ENCODE data around the gene GOLT1A. TPM values are rescaled to one million over a fixed set of nuclear protein-coding genes. Genes with fewer than 3 reads are reported as not detected.

GOLT1A gene
- total and polyA plus RNA-seq, 4 donors: 14.1 to 103 (median 52.7) TPM

DNA sequence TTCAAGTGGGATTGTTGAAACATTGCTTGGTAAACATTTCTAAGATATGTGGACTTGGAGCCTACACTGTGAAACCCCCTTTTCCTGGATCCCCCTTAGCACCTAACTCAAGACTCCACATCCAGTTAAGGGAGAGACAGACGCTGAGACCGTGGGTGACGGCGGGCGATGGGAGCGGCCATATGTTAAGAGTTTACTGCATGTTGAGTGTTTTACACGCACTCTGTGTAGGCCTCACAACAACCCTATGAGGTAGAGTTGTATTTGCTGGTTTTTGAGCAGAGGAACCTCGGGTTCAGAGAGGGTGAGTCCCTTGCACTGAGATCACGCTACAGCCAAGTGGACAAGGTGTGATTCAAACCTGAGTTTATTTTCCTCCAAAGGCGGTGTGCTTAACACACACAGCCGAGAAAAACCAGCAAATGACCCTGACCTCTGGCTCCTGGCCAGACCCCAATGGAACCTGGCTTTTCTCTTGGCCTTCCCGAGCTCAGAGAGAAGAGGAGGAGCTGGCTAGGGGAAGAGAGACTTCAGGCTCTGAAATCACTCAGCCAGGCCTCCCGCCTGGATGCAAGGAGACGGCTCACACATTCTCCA, 46.9 kb upstream of the GOLT1A start:
- 71% methylated on average over 14 of the region's 14 CpGs for WGBS
- no peaks in the 10 kb centered on the region for H3K9me3 ChIP-seq (ENCODE audit: control insufficient read depth in 4 of 4, low read length in 3 of 4)
- H3K4me1 ChIP-seq (ENCODE audit: control insufficient read depth in 4 of 4, insufficient read depth in 4 of 4, low read length in 3 of 4): peaks cover 18 to 72% (median 62%) of the 10 kb centered on the region in 4 donors
- no peak overlapping the region for H3K4me3 ChIP-seq (ENCODE audit: low read depth in 1 of 3, low read length in 3 of 3)
- H3K27me3 ChIP-seq (ENCODE audit: control insufficient read depth in 4 of 4, insufficient read depth in 4 of 4, low read length in 3 of 4): no peaks in the 10 kb centered on the region
- TF ChIP-seq JUND (IDR thresholded peaks at IDR 0.05) (peak in 1 of 2 donors; percentile 21), TAF1 (conservative IDR thresholded peaks at IDR 0.05) (no peak), FOXA1 (IDR thresholded peaks at IDR 0.05) (peak; percentile 15), HNF4G (IDR thresholded peaks at IDR 0.05) (peak; percentile 52), FOXA2 (IDR thresholded peaks at IDR 0.05) (peak; percentile 21), NR2F2 (IDR thresholded peaks at IDR 0.05) (peak; percentile 84), RXRA (IDR thresholded peaks at IDR 0.05) (peak; percentile 91), SP1 (IDR thresholded peaks at IDR 0.05) (peak; percentile 66), GABPA (IDR thresholded peaks at IDR 0.05 in 1 of 2, conservative IDR thresholded peaks at IDR 0.05 in 1 of 2) (no peak), RAD21 (IDR thresholded peaks at IDR 0.05) (peak; percentile 30 to 57), YY1 (IDR thresholded peaks at IDR 0.05) (peak; percentile 40), EGR1 (IDR thresholded peaks at IDR 0.05; ENCODE audit: low read depth in 2 of 2) (peak in 1 of 2 donors; percentile 48), HNF4A (conservative IDR thresholded peaks at IDR 0.05) (peak; percentile 67 to 72)
- TF ChIP-seq, protein P1, sequence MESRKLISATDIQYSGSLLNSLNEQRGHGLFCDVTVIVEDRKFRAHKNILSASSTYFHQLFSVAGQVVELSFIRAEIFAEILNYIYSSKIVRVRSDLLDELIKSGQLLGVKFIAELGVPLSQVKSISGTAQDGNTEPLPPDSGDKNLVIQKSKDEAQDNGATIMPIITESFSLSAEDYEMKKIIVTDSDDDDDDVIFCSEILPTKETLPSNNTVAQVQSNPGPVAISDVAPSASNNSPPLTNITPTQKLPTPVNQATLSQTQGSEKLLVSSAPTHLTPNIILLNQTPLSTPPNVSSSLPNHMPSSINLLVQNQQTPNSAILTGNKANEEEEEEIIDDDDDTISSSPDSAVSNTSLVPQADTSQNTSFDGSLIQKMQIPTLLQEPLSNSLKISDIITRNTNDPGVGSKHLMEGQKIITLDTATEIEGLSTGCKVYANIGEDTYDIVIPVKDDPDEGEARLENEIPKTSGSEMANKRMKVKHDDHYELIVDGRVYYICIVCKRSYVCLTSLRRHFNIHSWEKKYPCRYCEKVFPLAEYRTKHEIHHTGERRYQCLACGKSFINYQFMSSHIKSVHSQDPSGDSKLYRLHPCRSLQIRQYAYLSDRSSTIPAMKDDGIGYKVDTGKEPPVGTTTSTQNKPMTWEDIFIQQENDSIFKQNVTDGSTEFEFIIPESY (IDR thresholded peaks at IDR 0.05): no peak
- TF ChIP-seq, protein P2, sequence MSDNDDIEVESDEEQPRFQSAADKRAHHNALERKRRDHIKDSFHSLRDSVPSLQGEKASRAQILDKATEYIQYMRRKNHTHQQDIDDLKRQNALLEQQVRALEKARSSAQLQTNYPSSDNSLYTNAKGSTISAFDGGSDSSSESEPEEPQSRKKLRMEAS (IDR thresholded peaks at IDR 0.05): peak; percentile 51
- TF ChIP-seq, protein P3, sequence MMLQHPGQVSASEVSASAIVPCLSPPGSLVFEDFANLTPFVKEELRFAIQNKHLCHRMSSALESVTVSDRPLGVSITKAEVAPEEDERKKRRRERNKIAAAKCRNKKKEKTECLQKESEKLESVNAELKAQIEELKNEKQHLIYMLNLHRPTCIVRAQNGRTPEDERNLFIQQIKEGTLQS (IDR thresholded peaks at IDR 0.05): no peak
- TF ChIP-seq, protein P4, sequence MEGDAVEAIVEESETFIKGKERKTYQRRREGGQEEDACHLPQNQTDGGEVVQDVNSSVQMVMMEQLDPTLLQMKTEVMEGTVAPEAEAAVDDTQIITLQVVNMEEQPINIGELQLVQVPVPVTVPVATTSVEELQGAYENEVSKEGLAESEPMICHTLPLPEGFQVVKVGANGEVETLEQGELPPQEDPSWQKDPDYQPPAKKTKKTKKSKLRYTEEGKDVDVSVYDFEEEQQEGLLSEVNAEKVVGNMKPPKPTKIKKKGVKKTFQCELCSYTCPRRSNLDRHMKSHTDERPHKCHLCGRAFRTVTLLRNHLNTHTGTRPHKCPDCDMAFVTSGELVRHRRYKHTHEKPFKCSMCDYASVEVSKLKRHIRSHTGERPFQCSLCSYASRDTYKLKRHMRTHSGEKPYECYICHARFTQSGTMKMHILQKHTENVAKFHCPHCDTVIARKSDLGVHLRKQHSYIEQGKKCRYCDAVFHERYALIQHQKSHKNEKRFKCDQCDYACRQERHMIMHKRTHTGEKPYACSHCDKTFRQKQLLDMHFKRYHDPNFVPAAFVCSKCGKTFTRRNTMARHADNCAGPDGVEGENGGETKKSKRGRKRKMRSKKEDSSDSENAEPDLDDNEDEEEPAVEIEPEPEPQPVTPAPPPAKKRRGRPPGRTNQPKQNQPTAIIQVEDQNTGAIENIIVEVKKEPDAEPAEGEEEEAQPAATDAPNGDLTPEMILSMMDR (IDR thresholded peaks at IDR 0.05; ENCODE audit: low read depth, low read length, missing input control): no peak
- TF ChIP-seq, protein P5, sequence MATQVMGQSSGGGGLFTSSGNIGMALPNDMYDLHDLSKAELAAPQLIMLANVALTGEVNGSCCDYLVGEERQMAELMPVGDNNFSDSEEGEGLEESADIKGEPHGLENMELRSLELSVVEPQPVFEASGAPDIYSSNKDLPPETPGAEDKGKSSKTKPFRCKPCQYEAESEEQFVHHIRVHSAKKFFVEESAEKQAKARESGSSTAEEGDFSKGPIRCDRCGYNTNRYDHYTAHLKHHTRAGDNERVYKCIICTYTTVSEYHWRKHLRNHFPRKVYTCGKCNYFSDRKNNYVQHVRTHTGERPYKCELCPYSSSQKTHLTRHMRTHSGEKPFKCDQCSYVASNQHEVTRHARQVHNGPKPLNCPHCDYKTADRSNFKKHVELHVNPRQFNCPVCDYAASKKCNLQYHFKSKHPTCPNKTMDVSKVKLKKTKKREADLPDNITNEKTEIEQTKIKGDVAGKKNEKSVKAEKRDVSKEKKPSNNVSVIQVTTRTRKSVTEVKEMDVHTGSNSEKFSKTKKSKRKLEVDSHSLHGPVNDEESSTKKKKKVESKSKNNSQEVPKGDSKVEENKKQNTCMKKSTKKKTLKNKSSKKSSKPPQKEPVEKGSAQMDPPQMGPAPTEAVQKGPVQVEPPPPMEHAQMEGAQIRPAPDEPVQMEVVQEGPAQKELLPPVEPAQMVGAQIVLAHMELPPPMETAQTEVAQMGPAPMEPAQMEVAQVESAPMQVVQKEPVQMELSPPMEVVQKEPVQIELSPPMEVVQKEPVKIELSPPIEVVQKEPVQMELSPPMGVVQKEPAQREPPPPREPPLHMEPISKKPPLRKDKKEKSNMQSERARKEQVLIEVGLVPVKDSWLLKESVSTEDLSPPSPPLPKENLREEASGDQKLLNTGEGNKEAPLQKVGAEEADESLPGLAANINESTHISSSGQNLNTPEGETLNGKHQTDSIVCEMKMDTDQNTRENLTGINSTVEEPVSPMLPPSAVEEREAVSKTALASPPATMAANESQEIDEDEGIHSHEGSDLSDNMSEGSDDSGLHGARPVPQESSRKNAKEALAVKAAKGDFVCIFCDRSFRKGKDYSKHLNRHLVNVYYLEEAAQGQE (IDR thresholded peaks at IDR 0.05): no peak
- peak overlapping the region; percentile 72 to 82 for H3K27ac ChIP-seq (ENCODE audit: low read depth in 1 of 2, low read length in 2 of 2)
- peaks cover 3 to 8% (median 6%) of the 10 kb centered on the region in 4 donors for H3K36me3 ChIP-seq (ENCODE audit: control insufficient read depth in 4 of 4, insufficient read depth in 3 of 4, low read depth in 1 of 4, low read length in 3 of 4)
- DNase-seq (ENCODE audit: low spot score): peak; percentile 57
- H3K9ac ChIP-seq (ENCODE audit: low read depth in 1 of 2, low read length in 2 of 2): no peak overlapping the region
